Left ventricle myocardium superior (tissue), 1 donor: ENCODE measurements around the gene SETBP1. TPM values are rescaled to one million over a fixed set of nuclear protein-coding genes. Genes with fewer than 3 reads are reported as not detected.

ENCODE experiments used
- ATAC-seq: fragments of 200-7000 bp; cut with Tn5 transposase; one replicate; pipeline ENCODE4 v1.9.1; 2020; ENCODE audit warnings: mild to moderate bottlenecking, moderate library complexity
- DNase-seq: peaks from one replicate; pipeline ENCODE4 v3.0.0-alpha.2; 2020
- intact Hi-C: fragments of 100-400 bp; cut with micrococcal nuclease; formaldehyde crosslinking; loops from one replicate; pipeline ENCODE4 v1.11.0; 2022
- total RNA-seq: library from RNA; stranded (reverse); fragmentation: NEBNext Ultra II Directional; extraction: Animal tissue kit (Norgen Biotek cat#: 25700); gene quantifications from one replicate; pipeline ENCODE4 v1.2.1, GENCODE V29; 2021
- donor health status: DM: no; HTN: yes; CAD: no; lungs with severe emphysema.

Gene SETBP1
- total RNA-seq, 1 donor from 2014 or later: 6.7 TPM

DNA sequence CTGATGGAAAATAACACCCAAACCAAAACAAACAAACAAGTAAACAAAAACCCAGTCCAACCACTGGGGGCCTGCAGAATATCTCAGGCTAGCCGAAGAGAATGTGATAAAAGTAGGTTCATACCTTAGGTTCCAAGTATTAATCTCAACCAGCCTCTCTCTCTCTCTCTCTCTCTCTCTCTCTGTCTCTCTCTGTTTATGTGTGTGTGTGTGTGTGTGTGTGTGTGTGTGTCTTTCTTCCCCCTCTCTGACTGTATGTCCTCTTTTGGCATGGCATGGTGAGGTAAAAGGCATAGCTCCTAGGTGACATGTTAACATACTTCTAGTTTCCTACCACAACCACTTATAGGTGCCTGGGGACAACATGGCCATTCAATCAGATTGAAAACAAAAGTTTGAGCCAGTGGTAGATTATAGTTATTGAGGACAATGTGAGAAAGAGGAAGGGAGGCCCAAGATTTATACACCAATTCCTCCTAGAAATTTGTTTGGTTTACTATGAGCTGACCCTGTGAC is 93.0 kb downstream of the SETBP1 start:
- DNase-seq (no peak), ATAC-seq (no peak)
- intact Hi-C loops: no loop called here

DNA sequence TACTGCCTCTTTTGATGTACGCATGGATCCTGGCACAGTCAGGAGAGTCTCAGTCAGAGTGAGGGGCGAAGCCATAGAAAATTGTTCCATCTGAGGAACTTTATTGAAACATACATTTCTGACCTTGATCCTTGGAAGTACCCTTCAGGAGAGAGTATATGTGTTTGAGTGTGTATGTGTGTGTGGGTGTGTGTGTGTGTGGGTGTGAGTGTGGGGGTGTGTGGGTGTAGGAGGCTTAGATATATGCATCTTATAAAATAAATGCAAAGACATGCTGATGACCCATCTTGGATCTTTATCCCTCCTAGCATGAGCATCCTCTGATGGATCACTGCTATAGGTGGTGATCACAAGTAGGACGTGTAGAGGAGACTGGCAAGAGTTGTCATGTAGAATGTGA is 93.5 kb downstream of the SETBP1 start:
- ATAC-seq: no peak
- no peak for DNase-seq
- intact Hi-C loops: no loop called here

DNA sequence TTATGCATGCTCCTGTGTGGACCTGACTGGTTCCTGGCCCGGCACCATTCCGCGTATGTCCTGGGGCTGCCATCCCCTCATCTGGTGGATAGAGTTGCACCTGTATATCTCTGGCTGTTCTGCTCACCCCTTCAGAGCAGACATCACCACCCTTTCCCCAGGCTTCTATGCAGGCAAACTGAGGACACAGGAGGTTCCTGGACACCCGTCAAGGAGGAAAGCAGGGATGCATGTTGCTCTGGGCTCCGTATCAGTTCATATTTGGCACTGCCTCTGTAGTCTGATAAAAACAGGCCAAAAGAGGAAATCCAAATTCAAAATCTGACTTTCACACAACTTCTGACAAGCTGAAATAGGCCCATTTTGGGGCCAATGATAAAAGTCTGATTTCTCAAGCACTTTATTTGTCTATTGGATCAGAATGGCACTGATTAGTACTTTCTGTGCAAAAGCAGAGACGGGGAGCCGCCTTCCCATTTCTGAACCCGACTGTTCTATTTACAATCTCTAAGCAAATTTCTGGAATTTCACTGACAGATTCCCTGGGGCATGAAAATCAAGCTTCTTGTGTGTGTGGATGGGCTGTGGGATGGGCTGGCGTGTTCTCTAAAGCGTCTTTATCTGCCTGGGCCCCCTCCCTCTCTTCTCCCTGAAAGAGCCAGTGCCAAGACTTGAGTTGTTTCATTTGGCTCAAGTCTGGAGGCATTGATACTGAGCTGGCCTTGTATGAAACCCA is 96.9 kb downstream of the SETBP1 start:
- DNase-seq (peak; percentile 62), ATAC-seq (peak; percentile 80)
- intact Hi-C loops: no loop called here

DNA sequence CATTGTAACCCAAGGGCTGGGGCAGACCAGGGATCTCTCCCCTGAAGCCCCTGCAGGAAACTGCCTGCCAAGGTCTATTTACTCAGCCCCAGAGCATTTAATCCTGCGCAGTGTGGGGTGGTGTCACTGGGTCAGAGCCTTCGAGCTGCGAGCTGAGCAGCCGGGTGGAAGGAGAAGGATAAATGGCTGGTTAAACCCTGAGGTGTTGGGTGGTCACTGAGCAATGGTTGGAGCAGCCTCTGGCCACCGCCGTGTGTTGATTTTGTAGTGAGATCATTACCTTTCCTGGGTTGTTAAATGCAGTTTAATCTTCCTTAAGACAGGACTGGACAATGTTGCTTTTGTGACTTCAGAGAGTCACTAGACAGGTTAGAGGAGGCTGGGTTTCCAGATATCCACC is 98.1 kb downstream of the SETBP1 start:
- no peak for DNase-seq
- intact Hi-C loops: no loop called here
- ATAC-seq: no peak

DNA sequence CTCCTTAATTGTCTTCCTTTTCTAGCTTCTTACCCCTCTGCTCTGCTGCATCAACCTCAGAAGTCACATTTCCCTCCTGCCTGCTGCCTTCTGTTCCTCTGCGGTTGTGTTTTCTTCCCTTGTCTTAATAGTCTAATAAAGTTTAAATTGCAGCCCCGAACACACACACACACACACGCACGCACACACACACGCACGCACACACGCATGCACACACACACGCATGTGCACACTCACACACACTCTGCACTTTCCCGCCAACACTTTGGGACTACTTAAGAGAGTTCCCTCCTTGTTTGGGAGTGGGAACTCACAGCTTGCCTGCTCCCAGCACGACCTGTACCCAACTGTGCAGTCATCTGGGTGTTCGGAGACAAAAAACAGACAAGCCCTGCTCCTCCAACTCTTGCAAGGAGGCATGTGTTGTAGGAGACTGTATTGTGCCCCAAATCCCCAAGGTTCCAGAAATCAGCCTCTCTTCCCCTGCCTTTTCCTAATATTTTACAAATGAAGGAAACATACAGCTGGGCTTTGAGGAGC is 99.1 kb downstream of the SETBP1 start:
- DNase-seq: peak; percentile 28
- intact Hi-C loops: no loop called here
- ATAC-seq: peak; percentile 39

DNA sequence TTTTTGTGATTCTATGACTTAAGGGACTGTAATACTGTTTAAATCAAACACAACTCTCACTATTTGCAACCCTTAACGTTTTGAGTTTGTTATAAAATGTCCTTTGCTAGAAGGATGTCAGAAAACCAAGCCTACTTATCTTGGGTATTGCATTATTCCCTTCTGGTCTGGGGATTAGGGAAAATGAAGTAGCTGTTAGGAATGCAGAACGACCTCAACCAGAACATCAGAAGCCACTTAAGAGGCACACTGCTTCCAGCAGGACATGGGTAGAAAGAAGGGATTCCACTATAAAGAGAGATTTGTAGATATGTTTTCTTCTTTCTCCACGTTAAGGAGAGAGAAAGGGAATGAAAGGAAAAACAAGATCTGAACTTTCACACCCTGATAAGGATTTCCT is 101.2 kb downstream of the SETBP1 start:
- intact Hi-C loops: no loop called here
- peak; percentile 48 for ATAC-seq
- DNase-seq: no peak

DNA sequence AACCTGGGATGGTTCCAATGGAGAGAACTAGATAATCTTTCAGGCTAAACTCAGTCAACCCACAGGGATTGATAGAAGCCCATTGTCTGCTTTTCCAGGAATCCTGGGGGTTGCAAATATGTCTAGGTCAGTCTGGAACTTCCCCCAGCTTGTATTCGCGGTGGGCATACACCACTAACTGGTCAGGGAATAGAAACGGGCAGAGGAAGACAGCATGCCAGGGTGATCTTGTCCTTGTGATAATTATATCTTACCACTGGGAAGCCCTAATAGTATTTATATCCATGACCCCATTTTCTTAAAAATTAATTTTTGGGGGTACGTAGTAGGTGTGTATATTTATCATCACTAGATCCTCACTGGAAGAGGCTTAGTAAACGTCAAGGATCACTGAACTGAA is 101.9 kb downstream of the SETBP1 start:
- intact Hi-C loops: no loop called here
- no peak for ATAC-seq
- DNase-seq: no peak

DNA sequence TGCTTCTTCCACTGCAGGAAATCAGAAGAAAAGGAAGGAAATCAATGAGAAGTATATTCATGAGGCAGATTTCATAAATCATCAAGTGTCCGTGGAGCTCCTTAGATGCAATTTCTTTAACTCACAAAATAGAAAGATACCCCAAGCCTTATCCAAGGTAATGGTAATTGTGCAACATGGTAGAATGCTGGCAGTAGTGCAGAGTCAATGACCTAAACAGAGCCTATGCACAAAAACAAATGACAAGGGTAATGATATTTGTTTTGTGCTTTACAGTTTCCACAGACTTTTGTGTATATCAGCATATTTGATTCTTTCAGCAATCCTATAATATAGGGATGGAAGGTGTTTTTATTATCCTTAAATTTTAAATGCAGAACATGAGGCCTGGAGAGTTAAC is 102.7 kb downstream of the SETBP1 start:
- no peak for ATAC-seq
- intact Hi-C loops: no loop called here
- no peak for DNase-seq

DNA sequence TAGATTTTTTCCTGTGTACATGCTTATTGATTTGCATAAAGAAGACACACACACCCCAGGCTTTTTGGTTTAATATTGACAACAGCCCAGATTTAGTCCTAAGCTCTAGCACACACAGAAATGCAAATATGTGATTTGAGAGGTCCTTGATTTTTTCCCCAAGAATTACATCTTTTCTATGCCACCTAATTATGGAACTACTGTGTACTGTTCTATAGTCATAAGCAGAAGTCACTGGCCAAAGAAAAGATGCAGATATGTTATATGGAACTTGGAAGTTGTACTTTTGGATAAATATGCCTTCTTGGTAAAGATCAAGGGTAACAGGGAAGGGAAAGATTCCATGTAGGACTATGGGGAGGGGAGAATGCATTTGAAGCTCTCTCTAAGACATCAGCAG is 105.6 kb downstream of the SETBP1 start:
- DNase-seq: no peak
- no peak for ATAC-seq
- intact Hi-C loops: no loop called here

DNA sequence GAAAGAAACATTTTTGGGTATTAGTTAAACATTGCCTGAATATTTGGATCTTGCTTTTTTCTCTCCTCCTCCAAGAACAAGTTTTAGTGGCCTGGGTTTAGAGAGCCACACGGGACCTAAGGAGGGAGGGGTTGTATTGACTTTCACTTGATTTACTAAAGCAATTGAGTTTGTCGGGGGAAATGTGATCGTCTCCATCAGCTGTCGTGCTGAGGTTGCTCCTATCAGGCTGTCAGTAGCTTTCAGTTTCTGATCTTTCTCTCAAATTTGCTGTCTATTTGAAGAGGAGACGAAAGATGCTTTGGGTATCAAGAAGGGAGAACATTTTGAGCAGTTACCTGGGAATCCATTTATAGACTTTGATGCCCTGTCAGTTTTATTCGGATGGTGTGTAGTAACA is 106.0 kb downstream of the SETBP1 start:
- ATAC-seq: no peak
- intact Hi-C loops: no loop called here

DNA sequence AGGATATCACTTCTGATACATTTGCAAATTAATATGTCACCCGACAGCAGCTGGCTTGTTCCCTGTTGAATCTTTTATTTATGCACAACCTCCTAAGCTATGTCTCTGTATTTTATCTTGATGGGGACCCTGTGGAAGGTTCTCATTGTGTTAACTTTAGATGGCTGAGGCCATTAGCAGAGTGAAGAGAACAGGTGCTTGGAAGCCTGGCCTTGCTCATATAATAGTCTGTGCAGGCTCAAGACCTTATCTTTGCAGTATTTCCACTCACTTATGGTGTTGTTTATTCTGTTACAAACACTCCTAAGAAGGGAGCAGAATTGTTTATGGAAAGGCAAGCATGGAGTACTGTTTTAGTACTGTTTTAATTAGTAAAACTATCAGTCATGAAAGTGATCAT is 107.6 kb downstream of the SETBP1 start:
- intact Hi-C loops: no loop called here
- ATAC-seq: no peak
- DNase-seq: no peak

More for the DNA sequence above, 106.0 kb downstream of the SETBP1 start:
- DNase-seq: no peak

DNA sequence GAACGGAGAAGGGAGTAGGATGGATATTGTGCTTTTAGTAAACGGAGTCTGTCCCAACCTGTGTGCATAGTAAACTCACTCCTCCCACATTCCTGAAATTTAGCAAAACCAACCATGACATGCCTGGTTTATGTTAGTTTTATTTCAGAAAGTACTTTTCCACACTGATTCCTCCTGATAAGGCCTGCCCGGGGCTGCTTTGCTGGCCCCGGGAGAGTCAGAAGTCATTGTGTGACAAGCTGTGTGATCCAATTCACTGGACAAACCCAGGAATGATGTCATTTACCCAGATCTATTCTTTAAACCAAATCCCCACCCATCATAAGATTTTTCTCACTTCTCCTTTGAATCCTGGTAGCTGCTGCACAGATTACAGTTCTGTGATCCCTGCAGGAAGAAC is 109.0 kb downstream of the SETBP1 start:
- intact Hi-C loops: no loop called here
- DNase-seq: peak; percentile 31
- peak; percentile 60 for ATAC-seq

DNA sequence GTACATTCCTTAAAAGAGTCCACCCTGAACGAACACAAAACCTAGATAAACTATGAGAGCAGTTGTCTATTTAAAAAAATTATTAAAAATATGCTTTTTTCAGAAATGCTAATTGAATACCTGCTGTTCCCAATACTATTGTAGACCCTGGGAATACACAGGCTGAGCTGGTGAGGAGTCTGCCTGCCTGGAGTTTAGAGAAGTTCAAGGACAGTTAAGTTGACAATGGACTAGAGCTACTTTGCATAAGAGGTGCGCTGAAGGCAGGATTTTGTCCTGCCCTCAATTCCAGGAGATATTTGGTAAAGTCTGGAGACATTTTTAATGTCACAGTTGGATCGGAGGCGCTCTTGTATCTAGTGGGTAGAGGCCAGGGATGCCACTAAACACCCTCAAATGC is 110.2 kb downstream of the SETBP1 start:
- intact Hi-C loops: no loop called here
- ATAC-seq (no peak), DNase-seq (no peak)

DNA sequence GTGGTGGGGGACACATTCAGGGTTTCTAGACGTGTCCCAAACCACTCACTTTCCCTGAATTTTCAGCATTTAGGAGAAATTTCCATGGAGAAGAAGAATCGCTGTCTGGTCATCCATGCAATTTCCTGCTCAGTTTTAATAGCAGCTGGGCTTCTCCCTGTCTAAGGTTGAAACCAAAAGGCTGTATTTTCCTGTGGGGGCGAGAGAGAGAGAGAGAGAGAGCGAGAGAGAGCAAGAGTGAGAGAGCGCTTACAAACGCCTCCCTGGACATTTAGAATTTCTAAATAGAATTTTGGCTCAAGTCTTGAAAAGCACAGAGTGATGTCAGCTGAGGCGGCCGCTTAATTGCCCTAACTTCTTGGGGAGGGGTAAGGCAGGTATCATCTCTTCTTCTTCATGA is 110.8 kb downstream of the SETBP1 start:
- DNase-seq (no peak), ATAC-seq (peak; percentile 42)
- intact Hi-C loops: no loop called here

DNA sequence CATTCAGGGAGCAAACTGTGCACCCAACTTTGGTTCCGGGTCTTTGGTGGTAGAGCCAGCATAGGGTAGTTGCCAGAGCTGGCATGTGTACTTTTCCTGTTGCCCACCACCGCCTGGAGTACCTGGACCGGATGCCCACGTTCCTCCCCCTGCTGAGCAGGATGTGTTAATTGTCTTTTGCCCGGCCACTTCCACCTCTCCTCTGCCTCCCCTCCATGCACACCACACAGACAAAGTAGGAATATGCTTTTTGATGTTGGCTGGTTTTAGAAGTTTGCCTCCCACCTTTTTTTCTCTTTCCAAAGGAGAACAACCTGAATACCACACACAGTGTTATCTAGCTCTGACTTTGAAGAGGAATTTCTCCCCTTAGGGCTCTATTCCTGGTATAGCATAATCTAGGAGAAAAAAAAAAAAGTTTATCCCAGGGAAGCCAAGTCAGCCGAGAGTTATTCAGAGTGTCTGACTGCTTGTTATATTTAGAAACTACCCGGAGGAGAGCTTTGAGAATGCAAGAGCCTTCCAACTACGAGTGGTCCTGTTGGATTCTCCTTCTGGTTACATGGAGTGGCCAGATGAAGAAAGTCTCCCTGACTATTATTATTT is 111.9 kb downstream of the SETBP1 start:
- intact Hi-C loops: no loop called here
- no peak for DNase-seq
- ATAC-seq: peak; percentile 87

DNA sequence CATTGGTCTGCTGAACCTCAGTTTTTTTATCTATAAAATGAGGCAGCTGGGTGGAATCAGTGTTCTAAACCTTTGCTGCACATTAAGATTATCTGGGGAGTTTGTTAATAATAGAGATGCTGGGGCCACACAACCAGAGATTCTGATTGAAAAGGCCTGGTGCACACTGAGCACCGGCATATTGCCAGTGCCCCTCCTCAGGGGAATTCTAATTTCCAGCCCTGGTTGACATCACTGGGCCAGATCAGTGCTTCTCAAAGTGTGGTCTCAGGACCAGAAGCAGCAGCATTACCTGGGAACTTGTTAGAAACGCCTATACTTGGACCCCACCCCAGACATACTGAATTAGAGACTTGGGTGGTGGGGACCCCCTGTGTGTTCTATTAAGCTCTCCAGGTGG is 112.5 kb downstream of the SETBP1 start:
- intact Hi-C loops: no loop called here
- ATAC-seq (no peak), DNase-seq (no peak)

DNA sequence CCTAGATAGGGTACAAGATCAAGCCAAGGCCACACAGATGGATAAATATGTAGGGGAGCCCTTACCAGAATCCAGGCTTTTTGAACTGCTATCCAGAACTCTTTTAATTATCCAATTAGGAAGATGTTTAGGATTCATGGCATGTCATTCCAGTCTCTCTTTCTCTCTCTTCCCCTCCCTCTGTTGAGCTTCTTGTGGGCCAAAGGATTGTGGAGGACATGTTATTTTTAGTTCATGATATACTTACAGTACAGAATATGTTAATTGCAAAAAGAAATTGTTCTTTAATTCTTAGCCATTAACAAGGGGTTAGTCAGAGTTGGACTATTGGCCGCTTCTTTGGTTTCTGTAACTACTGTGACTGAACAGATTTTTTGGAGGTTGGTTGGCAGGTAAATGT is 113.0 kb downstream of the SETBP1 start:
- intact Hi-C loops: no loop called here
- ATAC-seq (peak; percentile 33), DNase-seq (no peak)

DNA sequence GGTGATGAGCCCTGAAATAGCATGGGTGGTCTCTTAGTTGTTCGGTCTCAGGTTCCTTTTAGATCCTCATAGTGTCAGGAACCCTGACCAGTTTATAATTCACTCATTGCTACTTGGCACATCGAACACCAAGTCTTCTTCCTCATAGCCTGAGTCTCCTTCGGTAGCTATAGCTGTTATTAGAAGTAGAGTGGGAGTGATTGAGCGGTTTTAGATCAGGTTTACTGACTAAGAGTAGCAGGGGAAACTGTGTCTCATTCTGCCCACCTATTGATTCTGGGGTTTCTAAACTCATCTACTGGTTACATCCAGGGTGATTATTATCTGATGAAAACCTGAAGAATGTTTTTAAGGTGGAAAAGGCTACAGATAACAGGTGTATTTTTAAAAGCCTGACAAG is 114.6 kb downstream of the SETBP1 start:
- ATAC-seq: no peak
- intact Hi-C loops: no loop called here
- no peak for DNase-seq

DNA sequence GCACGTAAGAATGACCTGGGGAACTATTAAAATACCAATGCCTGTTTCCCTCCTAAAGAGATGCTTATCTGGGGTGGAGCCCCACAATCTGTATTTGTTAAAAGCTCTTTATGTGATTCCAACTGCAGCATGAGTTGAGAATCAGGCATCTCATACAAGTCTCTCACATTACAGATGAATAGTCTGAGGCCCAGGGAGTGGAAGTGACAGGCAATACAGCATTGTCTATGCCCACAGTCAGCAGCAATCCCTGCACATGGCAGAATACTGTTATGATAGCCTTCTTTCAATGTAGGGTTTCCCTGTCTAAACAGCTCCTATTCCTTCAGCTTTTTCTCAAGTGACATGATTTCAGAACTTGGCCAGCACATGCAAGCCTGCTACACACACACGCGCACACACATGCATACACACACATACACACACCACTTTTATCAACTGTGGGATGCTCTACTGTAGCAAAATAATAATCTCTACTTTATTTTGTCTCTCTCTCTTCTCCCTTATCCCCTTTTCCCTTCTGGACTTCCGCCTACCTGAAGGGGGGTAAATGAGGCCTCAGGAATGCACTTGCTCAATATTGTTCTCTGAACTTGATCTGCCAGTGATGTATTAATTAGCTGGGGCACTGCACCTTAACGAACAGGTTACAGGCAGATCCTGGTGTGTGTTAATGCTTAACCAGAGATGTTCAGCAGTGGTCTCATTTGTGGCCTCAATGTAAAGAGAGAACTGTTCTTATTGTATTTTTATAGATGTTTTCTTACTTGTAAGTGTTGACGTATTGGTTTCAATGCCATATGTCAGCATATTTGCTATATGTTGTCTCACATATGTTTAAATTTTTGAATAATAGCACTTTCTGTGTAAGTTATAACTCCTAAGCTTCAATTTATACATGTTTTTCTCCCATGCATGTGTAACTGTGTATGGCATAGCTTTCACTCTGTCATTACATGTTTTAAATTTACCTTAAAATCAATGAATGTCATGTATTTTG is 116.0 kb downstream of the SETBP1 start:
- intact Hi-C loops: no loop called here
- no peak for DNase-seq
- ATAC-seq: no peak
